OCI-LY7 (cell line): ENCODE data around the gene RDH13. TPM values are rescaled to one million over a fixed set of nuclear protein-coding genes. Genes with fewer than 3 reads are reported as not detected.

Experiments used
- BruUV-seq: library from RNA; stranded (reverse); fragments of 400-500 nt; replicated peaks from 2 replicates; lab custom pipeline; 2021; lab: Mats Ljungman, UMichigan
- CTCF ChIA-PET: fragments of 300-600 bp; sonication (Branson Sonifier 250); formaldehyde crosslinking; loops from one replicate; lab custom pipeline; 2022; ENCODE audit warnings: antibody characterized with exemption; ENCODE audit not compliant: unreplicated experiment; lab: Charles Lee
- POLR2A ChIA-PET: fragments of 300-600 bp; sonication (Branson Sonifier 250); formaldehyde crosslinking; loops from one replicate; lab custom pipeline; 2022; ENCODE audit warnings: antibody characterized with exemption; lab: Charles Lee
- DNase-seq: peaks from one replicate; pipeline ENCODE4 v3.0.0-alpha.2; 2015; ENCODE audit warnings: low spot score
- H2AFZ ChIP-seq: fragments of 200-600 bp; sonication (generic), shearing (Covaris generic); 2 replicates; pipeline ENCODE4 v1.6.1; 2014; ENCODE audit warnings: mild to moderate bottlenecking, antibody characterized with exemption, low read length, moderate library complexity
- H3K27ac ChIP-seq: fragments of 200-600 bp; sonication (generic); 2 replicates; pipeline ENCODE4 v1.5.1; 2014; ENCODE audit warnings: mixed run types, low read depth, mild to moderate bottlenecking, moderate library complexity, low read length, inconsistent platforms; ENCODE audit not compliant: poor library complexity, severe bottlenecking
- H3K36me3 ChIP-seq: fragments of 200-600 bp; sonication (generic); 2 replicates; pipeline ENCODE4 v1.6.1; 2014; ENCODE audit warnings: mild to moderate bottlenecking, antibody characterized with exemption, low read length, moderate library complexity, mixed read lengths; ENCODE audit not compliant: insufficient read depth
- H3K4me1 ChIP-seq: fragments of 200-600 bp; sonication (generic); 2 replicates; pipeline ENCODE4 v1.5.1; 2014; ENCODE audit warnings: mild to moderate bottlenecking, low read length; ENCODE audit not compliant: insufficient read depth, poor library complexity, severe bottlenecking
- H3K4me2 ChIP-seq: fragments of 200-600 bp; sonication (generic); 2 replicates; pipeline ENCODE4 v1.6.1; 2014; ENCODE audit warnings: mild to moderate bottlenecking, low read length
- H3K4me3 ChIP-seq: fragments of 200-600 bp; sonication (generic); 2 replicates; pipeline ENCODE4 v1.5.1; 2014; ENCODE audit warnings: mild to moderate bottlenecking, low read depth, low read length; ENCODE audit not compliant: poor library complexity, severe bottlenecking
- H3K79me2 ChIP-seq: fragments of 200-600 bp; sonication (generic); 2 replicates; pipeline ENCODE4 v1.6.1; 2016; ENCODE audit warnings: low read depth, mild to moderate bottlenecking, low read length, moderate library complexity, mixed read lengths; ENCODE audit not compliant: insufficient read depth
- H3K9me2 ChIP-seq: fragments of 200-600 bp; sonication (generic); 2 replicates; pipeline ENCODE4 v1.6.1; 2016; ENCODE audit warnings: mild to moderate bottlenecking, low read length, mixed read lengths; ENCODE audit not compliant: insufficient read depth
- H3K9me3 ChIP-seq: fragments of 200-600 bp; sonication (generic); 2 replicates; pipeline ENCODE4 v1.6.1; 2014; ENCODE audit warnings: mild to moderate bottlenecking, mixed run types, low read length, mixed read lengths
- H4K20me1 ChIP-seq: fragments of 200-600 bp; sonication (generic); 2 replicates; pipeline ENCODE4 v1.6.1; 2014; ENCODE audit warnings: mild to moderate bottlenecking, antibody characterized with exemption, low read length, moderate library complexity, mixed read lengths; ENCODE audit not compliant: insufficient read depth
- EZH2phosphoT487 ChIP-seq: fragments of 200-600 bp; sonication (generic); IDR thresholded peaks from 2 replicates; pipeline ENCODE4 v1.6.1; 2018; ENCODE audit warnings: low read depth, borderline replicate concordance, mild to moderate bottlenecking, mixed run types, antibody characterized with exemption, low read length, moderate library complexity, mixed read lengths
- intact Hi-C: fragments of 100-400 bp; cut with micrococcal nuclease; formaldehyde crosslinking; loops from one replicate; pipeline ENCODE4 v1.10.0; 2022; ENCODE audit not compliant: unreplicated experiment
- total RNA-seq, 2 experiments: library from RNA; depleted of rRNA in 1 of 2; stranded (reverse); fragments of >200 nt in 1 of 2; shearing (Covaris generic) in 1 of 2; gene quantifications; 2 replicates each; pipeline ENCODE4 v1.2.3, GENCODE V29; 2014 to 2022
- TF ChIP-seq, protein P1 (sequence below): fragments of 200-600 bp; sonication (generic); conservative IDR thresholded peaks from 2 replicates; pipeline ENCODE4 v1.5.1; 2014; ENCODE audit warnings: mild to moderate bottlenecking, antibody characterized with exemption, low read length, moderate library complexity, mixed read lengths

Gene RDH13
- total RNA-seq, 2 experiments from 2014 or later: 19.5 to 23.1 TPM

DNA sequence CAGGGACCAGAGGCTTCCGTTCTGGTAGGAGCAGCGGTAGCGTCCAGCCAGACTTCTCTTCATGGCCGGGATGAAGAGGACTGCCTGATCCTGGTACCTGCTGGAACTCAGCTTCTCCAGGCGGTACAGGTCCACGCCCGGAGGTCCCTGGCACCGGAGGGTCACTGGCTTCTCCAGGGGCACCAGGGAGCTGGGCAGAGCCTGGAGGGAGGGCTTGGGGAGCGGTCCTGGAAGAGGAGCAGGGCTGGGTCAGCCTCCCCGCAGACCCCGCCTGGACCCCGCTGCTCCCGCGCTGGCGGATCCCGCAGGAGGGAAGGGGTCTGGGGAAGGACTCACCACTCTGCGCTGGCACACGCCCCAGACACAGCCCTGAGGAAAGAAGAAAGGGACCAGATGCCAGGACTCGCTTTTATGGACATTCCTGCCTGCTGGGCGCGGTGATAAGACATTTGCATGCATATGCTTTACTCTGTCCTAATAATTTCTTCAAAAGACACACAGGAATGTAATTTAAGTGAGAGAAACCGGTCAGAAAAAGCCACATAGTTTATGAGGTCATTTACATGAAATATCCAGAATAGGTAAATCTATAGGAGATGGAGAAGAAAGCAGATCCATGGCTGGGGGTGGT lies 30.7 kb downstream of the RDH13 start:
- POLR2A ChIA-PET: no interaction called here
- no TSS peak for BruUV-seq
- DNase-seq: no peak
- Histone ChIP-seq H3K36me3 (no peaks in the 10 kb centered on the region), H4K20me1 (no peaks in the 10 kb centered on the region), H3K27ac (no peak overlapping the region), H3K4me2 (no peak overlapping the region), H3K79me2 (no peaks in the 10 kb centered on the region), H3K9me3 (no peaks in the 10 kb centered on the region), H3K9me2 (no peaks in the 10 kb centered on the region), H2AFZ (no peak overlapping the region), H3K4me1 (peaks cover 4% of the 10 kb centered on the region), H3K4me3 (no peak overlapping the region)
- CTCF ChIA-PET: no interaction called here
- TF ChIP-seq, protein P1, sequence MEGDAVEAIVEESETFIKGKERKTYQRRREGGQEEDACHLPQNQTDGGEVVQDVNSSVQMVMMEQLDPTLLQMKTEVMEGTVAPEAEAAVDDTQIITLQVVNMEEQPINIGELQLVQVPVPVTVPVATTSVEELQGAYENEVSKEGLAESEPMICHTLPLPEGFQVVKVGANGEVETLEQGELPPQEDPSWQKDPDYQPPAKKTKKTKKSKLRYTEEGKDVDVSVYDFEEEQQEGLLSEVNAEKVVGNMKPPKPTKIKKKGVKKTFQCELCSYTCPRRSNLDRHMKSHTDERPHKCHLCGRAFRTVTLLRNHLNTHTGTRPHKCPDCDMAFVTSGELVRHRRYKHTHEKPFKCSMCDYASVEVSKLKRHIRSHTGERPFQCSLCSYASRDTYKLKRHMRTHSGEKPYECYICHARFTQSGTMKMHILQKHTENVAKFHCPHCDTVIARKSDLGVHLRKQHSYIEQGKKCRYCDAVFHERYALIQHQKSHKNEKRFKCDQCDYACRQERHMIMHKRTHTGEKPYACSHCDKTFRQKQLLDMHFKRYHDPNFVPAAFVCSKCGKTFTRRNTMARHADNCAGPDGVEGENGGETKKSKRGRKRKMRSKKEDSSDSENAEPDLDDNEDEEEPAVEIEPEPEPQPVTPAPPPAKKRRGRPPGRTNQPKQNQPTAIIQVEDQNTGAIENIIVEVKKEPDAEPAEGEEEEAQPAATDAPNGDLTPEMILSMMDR: no peak
- TF ChIP-seq EZH2phosphoT487: no peak
- intact Hi-C loops: no loop called here

DNA sequence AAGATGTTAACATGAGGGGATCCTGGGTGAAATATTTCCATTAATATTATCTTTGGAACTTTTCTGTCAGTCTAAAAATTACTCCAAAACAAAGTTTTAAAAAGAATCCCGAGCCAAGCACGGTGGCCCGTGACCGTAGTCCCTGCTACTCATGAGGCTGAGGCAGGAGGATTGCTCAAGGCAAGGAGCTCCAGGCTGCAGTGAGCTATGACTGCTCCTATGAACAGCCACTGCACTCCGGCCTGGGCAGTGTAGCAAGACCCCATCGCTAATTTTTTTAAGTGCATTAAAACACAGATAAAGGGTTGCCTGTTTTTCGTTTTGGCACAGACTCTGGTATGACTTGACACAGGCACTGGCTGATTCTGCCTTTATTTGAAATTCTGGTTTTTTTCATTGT lies 31.8 kb downstream of the RDH13 start:
- Histone ChIP-seq H3K9me3 (peaks cover 4% of the 10 kb centered on the region; the same call in 1 of the 2 replicates), H4K20me1 (no peaks in the 10 kb centered on the region), H3K27ac (no peak overlapping the region), H2AFZ (no peak overlapping the region), H3K9me2 (no peaks in the 10 kb centered on the region), H3K36me3 (no peaks in the 10 kb centered on the region), H3K79me2 (no peaks in the 10 kb centered on the region), H3K4me1 (peaks cover 4% of the 10 kb centered on the region), H3K4me2 (no peak overlapping the region), H3K4me3 (no peak overlapping the region)
- ChIA-PET POLR2A (interaction anchor here (0.6 kb wide), 1 partner anchor 68 kb away, joined by 4 read pairs; no protein-coding TSS in a partner anchor), CTCF (no interaction called here)
- intact Hi-C loops: no loop called here
- no TSS peak for BruUV-seq
- DNase-seq: no peak
- TF ChIP-seq, protein P1: no peak
- TF ChIP-seq EZH2phosphoT487: no peak

DNA sequence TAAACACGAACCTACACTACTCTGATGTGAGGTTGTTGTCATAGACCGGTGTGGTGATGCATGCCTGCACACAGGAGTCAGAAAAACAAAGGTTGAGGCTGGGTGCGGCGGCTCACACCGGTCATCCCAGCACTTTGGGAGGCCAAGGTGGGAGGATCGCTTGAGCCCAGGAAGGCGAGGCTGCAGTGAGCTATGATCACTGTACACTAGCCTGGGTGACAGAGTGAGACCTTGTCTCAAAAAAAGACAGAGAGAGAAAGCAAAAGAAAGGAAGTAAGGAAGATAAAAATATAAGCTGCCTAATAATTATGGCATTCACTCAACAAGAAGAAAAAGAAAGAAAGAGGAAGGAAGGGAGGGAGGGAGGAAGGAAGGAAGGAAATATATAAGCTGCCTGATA lies 34.2 kb downstream of the RDH13 start:
- H2AFZ ChIP-seq: no peak overlapping the region
- H3K36me3 ChIP-seq: peaks cover 6% of the 10 kb centered on the region; the same call in 1 of the 2 replicates
- ChIA-PET POLR2A (no interaction called here), CTCF (no interaction called here)
- peaks cover 4% of the 10 kb centered on the region for H3K4me1 ChIP-seq
- no peak for DNase-seq
- H4K20me1 ChIP-seq: no peaks in the 10 kb centered on the region
- H3K79me2 ChIP-seq: no peaks in the 10 kb centered on the region
- no TSS peak for BruUV-seq
- H3K27ac ChIP-seq: no peak overlapping the region
- H3K4me2 ChIP-seq: no peak overlapping the region
- TF ChIP-seq, protein P1: no peak
- no peak for TF ChIP-seq EZH2phosphoT487
- intact Hi-C loops: no loop called here
- H3K9me3 ChIP-seq: peaks cover 8% of the 10 kb centered on the region; the same call in 1 of the 2 replicates
- H3K4me3 ChIP-seq: no peak overlapping the region
- H3K9me2 ChIP-seq: no peaks in the 10 kb centered on the region
